Right lobe of liver (tissue), 4 donors: ENCODE results near the gene IZUMO4.

Experiments used
- POLR2A ChIP-seq: fragments of 450-650 bp; IDR thresholded peaks from one replicate; pipeline ENCODE4 v1.6.1; 2017; ENCODE audit warnings: antibody characterized with exemption, mild to moderate bottlenecking
- TF ChIP-seq, protein P1 (sequence below), 4 donors: fragments of 200-600 bp in 3 of 4; fragments of 450-650 bp in 1 of 4; IDR thresholded peaks; one replicate each; pipeline versions ENCODE4 v1.5.1 to v1.8.0; 2016 to 2022; ENCODE audit warnings: antibody characterized with exemption in 4 of 4, mild to moderate bottlenecking in 2 of 4
- donor health status: DM: no; HTN: no; CAD: no.
- donor health status: DM: no; HTN: no; CAD: no.
- donor health status: DM: no; HTN: yes; CAD: no.

GRCh38 chr19:2099937-2100718 is 3.4 kb downstream of the IZUMO4 start:
- TF ChIP-seq POLR2A, result no peak
- TF ChIP-seq, protein P1, sequence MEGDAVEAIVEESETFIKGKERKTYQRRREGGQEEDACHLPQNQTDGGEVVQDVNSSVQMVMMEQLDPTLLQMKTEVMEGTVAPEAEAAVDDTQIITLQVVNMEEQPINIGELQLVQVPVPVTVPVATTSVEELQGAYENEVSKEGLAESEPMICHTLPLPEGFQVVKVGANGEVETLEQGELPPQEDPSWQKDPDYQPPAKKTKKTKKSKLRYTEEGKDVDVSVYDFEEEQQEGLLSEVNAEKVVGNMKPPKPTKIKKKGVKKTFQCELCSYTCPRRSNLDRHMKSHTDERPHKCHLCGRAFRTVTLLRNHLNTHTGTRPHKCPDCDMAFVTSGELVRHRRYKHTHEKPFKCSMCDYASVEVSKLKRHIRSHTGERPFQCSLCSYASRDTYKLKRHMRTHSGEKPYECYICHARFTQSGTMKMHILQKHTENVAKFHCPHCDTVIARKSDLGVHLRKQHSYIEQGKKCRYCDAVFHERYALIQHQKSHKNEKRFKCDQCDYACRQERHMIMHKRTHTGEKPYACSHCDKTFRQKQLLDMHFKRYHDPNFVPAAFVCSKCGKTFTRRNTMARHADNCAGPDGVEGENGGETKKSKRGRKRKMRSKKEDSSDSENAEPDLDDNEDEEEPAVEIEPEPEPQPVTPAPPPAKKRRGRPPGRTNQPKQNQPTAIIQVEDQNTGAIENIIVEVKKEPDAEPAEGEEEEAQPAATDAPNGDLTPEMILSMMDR (IDR thresholded peaks at IDR 0.05), result no peak
